NCI-H748 treated with DMSO at 0.1 percent for 48 hours (cell line): Measurements from ENCODE around the gene FAM3B.

Experiments
- DNase-seq: peaks from one replicate; lab custom pipeline; 2025; lab: John Stamatoyannopoulos, UW

FAM3B gene

DNA sequence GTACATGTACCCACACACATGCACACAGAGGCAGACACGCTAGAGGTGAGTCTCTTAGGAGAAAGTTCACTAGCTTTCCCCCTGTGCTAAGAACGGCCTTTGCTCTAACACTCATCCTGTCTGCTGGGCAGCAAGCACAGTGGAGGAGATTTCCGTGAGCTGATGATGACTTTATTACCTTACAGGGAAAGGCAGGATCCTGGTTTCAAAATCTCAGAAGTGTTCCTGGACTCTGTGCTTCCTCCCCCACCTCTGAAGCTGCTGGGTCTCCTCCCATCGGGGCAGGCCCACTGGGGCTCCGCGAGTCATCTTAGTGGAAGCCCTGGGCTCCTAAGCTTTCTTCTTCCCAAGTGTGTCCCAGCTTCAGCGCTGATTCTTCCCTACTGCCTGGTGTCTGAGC is 2.7 kb downstream of the FAM3B start:
- DNase-seq: no peak

DNA sequence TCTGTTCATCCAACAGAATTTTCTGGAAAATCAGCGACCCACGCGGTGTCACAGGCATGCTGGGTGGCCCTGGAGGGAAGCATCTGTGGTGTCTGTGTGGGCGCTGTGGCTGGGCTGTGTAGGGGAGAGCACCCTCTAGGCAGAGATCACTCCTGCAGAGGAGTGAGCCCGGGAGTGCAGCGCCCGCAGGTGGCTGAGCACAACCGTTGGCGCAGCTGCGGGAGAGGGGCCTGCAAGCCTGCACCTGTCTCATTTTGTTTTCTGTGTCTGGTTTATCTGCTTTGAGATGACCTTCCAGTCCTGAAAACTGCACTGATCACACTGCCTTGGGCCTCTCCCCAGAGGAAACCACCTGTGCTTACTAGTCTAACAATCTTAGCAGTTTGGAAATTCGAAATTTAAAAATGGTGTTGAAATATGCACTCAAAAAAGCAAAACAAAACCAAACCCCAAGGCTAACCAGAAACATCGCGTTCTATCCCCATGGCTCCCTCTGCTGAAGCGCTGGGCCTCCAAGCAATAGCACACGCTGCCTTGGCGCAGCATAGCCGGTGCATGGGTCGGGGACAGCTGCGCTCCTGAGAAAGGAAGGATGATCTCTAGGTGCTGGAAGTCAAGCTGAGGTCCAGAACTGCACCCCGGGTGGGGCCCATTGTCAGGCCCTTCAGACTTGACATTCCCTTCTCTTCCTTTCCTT is 4.8 kb downstream of the FAM3B start:
- DNase-seq: no peak

DNA sequence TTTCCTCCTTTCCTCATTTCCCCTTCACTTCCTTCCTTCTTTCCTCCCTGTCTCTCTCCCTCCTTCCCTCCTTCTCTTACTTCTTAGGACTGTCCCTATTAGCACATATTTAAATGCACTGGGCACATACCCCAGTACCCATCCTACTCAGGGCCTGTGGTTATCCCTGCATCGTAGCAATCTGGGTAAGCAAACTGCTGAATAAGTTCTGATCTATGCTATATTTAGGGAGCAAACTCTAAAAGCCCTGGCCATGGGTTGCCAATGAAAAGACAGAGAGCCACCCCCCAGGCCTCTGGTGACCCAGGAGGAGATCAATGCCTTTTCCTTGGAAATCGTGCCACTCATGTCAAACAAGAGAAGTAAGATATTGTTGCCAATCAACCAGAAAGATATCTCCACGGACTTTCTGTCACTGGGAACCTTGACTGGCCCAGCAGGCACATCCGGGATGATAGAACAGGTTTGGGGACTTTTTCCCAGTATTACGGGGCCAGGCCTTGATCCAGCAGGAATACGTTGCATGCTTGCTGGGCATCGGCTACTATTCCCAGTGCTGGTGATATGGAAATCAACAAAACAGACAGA is 5.4 kb downstream of the FAM3B start:
- no peak for DNase-seq

DNA sequence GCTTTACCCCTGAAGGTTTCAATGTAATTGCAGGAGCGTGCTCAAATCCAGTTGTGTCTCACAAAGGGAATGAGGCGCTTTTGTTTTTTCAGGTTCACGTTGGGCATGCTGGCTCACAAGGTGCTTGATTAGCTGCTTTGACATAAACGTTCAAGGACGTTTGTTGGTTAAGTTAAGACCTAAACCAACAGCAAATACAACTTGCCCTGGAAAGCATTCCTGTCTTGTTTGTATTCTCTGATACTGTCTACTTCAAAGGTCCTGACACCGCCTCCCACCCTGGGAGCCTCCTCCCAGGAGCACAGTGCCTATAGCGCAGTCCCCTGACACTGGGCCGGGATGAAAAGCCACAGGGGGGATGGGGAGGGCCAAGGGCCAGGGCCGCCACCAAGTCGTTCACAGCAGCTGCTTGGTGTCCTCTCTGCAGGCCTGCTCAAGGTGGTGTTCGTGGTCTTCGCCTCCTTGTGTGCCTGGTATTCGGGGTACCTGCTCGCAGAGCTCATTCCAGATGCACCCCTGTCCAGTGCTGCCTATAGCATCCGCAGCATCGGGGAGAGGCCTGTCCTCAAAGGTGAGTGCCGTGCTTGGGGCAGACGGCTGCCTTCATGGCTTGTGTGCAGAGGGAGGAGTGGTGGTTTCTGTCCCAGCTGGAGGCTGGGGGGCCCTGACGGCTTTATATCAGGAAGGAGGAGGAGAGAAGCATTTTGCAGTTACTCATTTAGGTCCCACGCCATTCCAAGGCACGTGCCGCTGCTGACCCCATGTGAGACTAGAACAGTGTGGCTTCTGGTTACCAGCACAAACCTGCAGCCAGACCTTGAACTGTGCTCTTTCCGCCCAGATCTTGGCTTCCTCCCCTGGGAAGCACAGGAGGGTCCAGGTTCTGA is 6.1 kb downstream of the FAM3B start:
- no peak for DNase-seq

DNA sequence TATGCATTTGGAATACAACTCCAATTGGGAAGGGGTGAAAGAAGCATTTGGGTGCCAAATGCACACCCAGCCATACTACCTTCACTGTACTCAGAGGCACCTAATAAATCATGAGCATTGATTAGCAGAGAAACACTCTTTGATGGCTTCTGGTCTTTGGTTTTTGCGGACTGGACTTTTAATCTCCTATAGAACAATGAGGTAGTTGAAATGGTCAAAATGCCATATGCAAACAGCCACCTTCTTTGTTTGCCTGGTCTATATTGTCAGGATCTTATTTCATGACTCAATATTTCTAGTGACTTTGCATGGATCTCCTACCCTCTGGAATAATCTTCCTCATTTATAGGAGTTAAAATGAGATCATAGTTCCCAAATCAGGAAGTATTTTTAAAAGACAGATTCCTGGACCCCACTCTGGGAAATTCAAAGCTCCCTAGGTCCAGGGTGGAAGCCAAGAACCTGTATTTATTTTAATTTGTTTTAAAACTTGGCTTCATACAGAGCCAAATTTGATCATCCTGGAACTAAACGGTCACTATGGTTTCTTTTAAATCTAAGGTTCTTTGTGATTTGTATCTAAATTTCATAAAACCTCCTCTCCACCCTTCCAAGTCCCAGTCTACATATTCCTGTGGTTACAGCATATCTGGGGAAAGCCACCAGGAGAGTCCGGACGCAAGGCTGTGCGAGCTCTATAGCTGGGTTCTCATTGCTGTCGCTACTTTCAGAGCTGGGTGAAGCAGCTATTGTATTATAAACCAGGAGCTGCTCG is 8.7 kb downstream of the FAM3B start:
- DNase-seq: no peak

DNA sequence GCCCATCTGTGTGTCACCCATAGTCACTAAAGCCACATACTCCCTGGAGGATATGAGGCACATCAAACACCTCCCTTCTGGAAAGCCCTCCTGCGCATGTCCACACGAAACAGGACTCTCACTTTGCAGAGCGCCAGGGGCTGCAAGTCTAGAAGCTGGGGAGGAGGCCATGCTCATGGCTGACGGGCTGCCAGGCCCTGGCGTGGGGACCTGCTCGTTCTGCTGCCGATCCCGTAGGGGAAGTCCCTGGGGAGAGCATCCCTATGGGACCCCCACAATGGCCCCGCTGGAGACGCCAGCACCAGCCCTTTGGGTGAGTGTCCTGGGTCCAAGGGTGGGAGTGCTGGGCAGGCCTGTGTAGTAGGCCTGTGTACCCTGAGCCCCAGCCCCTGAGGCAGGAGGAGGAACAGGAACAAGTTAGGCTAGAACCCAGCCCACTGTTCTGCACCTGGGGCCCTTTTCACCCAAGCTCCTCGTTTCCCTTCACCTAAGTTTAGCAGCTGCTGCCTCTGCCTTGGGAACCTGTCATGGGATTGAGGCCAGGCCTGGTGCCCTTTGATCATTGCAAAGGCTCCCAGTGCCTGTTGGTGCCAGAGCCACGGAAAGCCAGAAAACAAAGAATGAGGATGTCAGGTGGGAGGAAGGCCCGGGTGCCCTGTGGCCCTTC is 9.9 kb downstream of the FAM3B start:
- no peak for DNase-seq

DNA sequence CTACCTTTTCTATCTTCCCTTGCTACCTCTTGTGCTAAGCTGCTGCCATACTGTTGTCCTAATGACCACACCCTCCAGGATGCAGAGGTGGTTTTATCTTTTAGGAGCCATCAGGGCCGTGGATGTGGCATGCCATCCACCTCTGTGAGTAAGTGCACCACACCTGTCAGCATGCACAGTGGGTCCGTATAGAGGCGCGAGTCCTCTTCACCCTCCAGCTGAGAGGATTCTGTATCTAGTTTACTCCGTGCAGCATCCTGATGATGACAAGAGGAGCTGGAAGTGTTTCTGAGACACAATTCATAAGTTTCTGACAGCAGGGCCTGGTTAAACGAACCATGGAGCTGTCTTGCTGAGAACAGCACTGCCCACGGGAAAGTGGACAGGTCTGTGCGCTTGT is 11.2 kb downstream of the FAM3B start:
- DNase-seq: no peak

DNA sequence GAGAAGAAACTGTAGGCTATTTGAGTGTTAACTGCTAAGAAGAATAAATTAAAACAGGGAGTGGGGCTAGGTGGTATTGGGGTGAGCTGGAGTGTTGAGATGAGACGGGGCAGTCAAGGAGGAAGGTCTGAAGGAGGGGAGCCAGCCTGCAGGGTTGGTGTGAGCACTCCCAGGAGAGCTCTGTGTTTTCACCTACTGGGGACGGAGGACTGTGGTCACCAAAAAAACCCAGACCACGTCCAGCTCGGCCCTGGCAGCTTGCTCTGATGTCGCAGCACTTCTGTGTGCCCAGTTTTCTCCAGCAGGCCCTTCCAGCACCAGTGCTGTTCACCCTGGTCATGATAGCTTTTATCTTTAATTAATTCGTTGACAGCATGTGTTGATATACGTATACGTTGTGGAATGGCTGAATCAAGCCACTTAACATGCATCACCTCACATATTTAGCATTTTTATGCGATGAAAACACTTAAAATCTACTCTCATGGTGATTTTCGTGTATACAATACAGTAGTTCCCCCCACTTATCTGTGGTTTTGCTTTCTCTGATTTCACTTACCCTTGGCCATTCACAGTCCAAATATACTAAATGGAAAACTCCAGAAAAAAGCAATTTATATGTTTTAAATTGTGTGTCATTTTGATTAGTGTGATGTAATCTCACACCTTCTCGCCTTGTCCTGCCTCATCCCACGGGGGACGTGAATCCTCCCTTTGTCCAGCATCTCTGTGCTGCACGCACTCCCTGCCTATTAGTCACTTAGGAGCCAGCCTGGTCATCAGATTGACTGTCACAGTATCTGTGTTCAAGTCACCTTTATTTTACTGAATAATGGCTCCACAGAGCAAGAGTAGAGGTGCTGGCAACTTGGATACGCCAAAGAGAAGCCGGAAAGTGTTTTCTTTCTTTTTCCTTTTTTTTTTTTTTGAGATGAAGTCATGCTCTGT is 12.3 kb downstream of the FAM3B start:
- no peak for DNase-seq

DNA sequence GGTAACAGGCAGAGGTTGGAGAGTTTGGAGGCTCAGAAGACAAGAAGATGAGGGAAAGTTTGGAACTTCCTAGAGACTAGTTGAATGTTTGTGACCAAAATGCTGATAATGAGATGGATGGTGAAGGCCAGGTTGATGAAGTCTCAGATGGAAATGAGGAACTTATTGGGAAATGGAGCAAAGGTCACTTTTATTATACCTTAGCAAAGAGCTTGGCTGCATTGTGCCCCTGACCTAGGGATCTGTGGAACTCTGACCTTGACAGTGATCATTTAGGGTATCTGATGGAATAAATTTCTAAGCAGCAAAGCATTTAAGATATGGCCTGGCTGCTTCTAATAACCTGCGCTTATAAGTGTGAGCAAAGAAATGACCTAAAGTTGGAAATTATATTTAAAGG is 17.2 kb downstream of the FAM3B start:
- no peak for DNase-seq

DNA sequence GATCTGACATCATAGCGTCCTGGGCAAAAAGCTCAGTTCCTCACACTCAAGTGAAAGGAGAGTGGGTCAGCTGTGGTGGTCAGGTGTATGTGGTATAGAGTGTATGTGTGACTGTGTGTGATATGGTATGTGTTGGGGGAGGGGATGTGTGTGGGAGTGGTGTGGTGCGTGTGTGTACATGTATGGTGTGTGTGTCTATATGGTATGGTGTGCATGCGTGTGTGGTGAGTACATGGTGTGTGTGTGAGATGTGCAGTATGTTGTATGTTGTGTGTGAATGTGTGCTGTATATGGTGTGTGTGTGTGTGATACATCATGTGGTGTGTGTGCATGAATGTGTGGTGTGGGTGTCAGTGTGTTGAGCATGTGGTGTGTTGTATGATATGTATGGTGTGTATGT is 20.9 kb downstream of the FAM3B start:
- DNase-seq: no peak

DNA sequence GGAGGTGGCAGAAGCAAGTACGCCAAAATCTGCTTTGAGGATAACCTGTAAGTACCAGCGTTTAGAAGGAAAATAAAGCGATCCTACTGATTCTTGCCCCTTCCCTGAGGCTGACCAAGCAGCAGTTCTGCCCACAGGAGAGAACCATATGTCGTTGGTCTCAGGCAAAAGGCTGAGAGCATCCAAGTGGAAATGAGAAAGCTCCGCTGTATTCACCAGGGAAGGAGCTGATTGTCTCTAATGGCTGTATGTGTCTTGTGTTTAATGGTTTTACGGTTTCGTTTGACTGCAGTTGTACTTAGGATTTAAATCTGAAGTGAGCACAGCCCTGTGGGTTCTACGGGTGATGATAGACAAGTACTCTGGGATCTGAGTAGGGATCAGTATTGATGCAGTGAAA is 21.9 kb downstream of the FAM3B start:
- no peak for DNase-seq

DNA sequence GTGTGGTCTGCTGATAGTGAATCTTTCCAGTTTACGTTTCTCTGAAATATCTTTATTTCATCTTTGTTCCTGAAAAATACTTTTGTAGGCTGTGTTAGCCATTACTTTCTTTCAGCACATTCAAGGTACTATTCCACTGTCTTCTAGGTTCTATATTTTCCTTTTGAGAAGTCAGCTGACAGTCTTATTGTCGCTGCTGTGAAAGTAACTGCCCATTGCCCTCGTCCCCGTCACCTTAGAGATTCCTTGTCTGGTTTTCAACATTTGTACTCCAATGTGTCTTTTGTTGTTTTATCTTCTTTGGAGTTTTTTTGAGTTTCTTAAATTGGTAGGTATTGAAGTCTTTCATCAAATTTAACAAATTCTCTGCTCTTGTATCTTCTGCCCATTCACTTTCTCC is 25.4 kb downstream of the FAM3B start:
- no peak for DNase-seq

DNA sequence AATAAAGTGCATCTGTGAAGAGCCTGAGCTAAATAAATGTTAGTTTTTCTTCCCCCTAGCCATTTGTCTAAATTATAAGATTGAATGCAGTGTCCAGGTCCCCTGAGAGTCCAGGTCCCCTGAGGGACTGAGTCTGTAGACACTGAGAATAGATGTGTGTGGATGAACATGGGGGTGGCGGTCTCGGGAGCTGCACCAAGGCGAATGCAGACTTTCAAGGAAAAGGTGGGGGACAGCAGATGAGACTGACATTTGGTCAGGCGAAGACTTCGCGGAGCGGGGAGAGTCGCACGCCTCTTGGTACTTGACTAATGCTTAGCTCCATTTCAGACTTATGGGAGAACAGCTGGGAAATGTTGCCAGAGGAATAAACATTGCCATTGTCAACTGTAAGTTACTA is 27.5 kb downstream of the FAM3B start:
- no peak for DNase-seq

DNA sequence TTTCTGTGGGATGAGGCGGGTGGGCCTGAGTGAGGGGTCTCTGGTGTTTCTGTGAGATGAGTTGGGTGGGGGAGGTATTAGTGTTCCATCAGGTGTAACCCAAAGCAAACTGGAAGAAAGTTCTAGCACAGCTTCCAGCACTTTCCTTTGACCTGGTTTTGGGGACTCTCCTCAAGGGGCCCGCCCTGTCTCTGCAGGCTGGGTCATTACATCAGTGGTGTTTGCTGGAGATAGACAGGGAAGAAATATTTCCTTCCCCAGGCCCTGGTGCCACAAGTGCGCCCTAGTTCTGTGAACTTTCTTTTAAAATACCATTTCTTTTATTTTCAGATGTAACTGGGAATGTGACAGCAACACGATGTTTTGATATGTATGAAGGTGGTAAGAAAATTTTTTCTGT is 28.8 kb downstream of the FAM3B start:
- DNase-seq: no peak

DNA sequence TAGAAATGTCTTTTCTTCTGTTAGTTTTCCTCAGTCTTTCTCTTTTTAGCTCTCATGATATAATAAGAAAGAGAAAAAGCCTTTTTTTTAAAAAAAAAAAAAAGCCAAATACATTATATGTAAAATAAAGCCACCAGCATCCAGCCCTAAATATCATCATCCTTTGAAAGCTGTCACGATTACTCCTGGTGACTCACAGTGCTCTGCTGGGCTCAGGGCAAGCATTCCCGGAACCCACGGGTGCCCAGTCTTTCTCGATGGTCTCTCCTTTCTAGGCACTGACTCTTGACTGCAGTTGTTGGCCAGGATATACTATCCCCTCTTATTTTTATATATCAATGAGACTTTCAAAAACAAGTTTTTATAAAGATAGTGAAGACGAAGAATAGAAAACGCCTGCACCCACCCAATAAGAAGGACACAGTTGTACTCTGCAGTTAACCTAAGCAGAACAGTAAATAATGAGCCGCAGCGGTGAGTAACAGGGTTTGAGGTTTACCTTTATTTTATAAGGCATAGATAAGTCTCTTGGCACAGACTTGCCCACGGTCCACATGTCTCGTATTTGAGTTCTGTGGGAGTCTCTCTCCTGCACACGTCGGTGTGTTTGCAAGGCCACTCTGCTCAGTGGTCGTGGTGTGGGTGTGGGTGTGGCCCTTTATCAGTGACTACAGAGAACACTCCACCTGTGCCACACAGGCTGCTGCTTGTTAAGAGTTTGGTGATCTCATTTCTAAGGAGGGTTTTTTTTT is 29.5 kb downstream of the FAM3B start:
- DNase-seq: no peak

DNA sequence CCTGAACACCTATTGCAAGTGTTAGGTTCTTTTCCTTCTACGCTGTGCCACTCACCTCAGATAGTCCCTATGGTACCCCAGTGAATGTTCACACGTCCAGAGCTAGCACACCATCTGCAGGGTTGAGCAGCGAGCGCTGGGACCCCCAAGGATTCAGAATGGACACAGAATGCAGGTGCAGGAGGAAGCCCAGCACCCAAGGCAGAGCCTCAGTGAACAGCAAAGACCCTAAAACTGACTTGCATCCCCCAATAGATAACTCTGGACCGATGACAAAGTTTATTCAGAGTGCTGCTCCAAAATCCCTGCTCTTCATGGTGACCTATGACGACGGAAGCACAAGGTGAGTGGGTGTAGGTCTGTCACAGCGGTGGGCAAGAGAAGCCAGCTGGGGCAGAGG is 30.2 kb downstream of the FAM3B start:
- no peak for DNase-seq

DNA sequence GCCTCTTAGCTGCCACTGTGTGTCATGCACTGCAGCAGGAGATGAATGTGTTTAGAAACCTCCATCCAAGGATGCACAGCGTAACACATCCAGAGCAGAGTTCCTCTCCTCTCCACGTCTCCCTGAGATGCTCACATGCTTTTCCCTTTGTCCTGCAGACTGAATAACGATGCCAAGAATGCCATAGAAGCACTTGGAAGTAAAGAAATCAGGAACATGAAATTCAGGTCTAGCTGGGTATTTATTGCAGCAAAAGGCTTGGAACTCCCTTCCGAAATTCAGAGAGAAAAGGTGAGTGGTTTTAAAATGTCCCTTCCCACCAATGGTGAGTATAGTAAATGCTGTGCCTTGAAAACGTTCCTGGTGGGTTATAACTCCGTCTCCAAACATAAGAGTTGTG is 31.8 kb downstream of the FAM3B start:
- DNase-seq: no peak

DNA sequence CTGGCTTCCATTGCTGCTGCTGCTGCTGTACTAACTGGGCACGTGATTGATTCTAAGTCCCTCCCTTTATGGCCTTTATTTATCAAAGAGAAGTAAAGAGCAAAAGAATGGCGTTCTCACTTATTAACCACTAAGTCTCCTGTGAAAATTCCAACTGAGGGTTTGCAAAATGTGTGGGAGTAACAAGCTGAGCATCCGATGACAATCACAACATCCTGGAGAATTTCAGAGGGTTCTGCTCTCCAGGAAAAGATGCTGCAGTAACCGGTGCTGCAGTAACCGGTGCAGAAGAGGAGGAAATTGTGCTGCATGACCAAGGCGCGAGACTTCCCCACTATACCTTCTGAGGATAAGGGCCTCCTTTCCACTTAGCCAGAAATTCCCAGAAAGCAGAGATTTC is 32.5 kb downstream of the FAM3B start:
- DNase-seq: no peak

DNA sequence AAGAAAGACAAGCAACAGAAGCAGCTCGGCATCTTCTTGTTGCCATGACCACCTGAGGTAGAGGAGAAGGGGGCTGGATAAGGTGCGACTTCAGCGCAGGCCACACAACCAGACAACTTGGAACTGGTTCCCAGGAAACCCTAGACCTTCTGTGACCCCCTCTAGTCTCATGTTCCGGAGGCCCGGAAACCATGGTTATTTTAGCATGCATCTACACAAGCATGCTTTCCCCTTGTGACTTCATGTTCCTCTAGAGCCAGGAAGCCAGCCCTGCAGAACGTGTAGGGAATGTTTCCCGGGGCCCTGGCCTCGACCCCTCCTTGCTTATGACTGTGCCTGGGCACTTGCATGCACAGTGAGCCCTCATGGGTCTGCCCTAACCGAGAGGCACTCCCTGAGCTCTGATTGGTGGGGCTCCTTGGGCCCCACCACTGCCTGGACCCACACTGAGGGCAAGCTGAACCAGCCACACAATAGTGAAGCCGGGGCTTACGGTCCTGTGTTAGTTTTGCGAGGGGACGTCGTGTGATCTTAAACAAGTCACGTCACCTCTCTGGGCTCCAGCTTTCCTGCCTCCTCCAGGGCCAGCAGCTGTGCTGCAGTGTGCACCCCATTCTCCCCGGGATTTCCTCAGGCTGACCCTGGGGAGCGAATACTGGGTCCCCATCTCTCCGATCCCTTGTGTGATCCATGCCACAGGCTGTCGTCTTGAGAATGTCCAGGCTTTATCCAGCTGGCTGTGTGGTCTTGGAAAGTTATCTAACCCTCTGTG is 33.2 kb downstream of the FAM3B start:
- no peak for DNase-seq
